Immature natural killer cell (primary cell): ENCODE measurements around the gene LOXHD1. TPM values are rescaled to one million over a fixed set of nuclear protein-coding genes. Genes with fewer than 3 reads are reported as not detected.

Experiments used
- DNase-seq, 3 donors: peaks; one replicate each; pipeline ENCODE4 v3.0.0; 2022; ENCODE audit warnings: mixed read lengths in 1 of 3
- H3K27ac Mint-ChIP-seq, 6 donors: one replicate each; pipeline ENCODE4 v1.8.0; 2020; ENCODE audit warnings: mixed read lengths in 6 of 6, mild to moderate bottlenecking in 5 of 6, inconsistent platforms in 4 of 6, moderate library complexity in 3 of 6
- H3K27me3 Mint-ChIP-seq, 3 donors: one replicate each; pipeline ENCODE4 v1.8.0; 2020 to 2021; ENCODE audit warnings: low read depth in 3 of 3, mild to moderate bottlenecking in 3 of 3, mixed read lengths in 3 of 3, moderate library complexity in 3 of 3, inconsistent platforms in 1 of 3
- H3K36me3 Mint-ChIP-seq, 3 donors: one replicate each; pipeline ENCODE4 v1.8.0; 2020; ENCODE audit warnings: mixed read lengths in 3 of 3, inconsistent platforms in 2 of 3, mild to moderate bottlenecking in 2 of 3
- H3K4me1 Mint-ChIP-seq, 2 donors: one replicate each; pipeline ENCODE4 v1.8.0; 2020; ENCODE audit warnings: inconsistent platforms in 2 of 2, mild to moderate bottlenecking in 2 of 2, mixed read lengths in 2 of 2, moderate library complexity in 1 of 2
- H3K4me3 Mint-ChIP-seq, 5 donors: one replicate each; pipeline ENCODE4 v1.8.0; 2020; ENCODE audit warnings: mild to moderate bottlenecking in 5 of 5, mixed read lengths in 5 of 5, inconsistent platforms in 3 of 5, moderate library complexity in 3 of 5
- H3K9me3 Mint-ChIP-seq, 6 donors: one replicate each; pipeline ENCODE4 v1.8.0; 2020; ENCODE audit warnings: mild to moderate bottlenecking in 6 of 6, mixed read lengths in 6 of 6, inconsistent platforms in 4 of 6, moderate library complexity in 3 of 6
- polyA plus RNA-seq, 3 donors: library from polyadenylated mRNA; unstranded; fragments of 300-500 nt; fragmentation: Illumina TruSeq; gene quantifications; one replicate each; pipeline ENCODE4 v1.2.3, GENCODE V29; 2021

LOXHD1 gene
- polyA plus RNA-seq, 3 donors from 2014 or later, result 0.07 TPM; not detected in 2

DNA sequence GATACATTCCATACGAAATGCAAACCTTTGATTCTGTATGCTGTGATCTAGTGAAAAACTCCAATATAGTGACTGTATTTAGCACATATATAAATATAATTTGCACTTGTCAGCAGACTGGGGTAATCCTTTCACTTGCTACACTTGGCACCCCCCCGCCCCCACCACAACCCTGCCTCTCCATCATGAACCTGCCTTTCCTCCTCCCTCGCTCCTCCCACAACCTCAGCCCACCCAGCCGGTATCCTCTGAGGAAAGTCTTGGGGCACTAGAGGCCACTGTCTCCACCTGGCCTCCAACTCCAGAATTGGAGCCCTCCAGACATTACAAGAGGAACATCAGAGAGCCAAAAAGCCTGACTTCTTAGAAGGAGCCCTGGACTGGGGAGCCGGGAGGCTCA, 196.3 kb downstream of the LOXHD1 start:
- H3K4me1 Mint-ChIP-seq, result peaks cover 8 to 12% of the 10 kb centered on the region in 2 donors
- H3K4me3 Mint-ChIP-seq, result no peak overlapping the region
- H3K9me3 Mint-ChIP-seq, result no peaks in the 10 kb centered on the region
- H3K27ac Mint-ChIP-seq, result peak overlapping the region in 1 of 6 donors; percentile 12
- H3K36me3 Mint-ChIP-seq, result peaks cover 4 to 33% (median 18%) of the 10 kb centered on the region in 3 donors
- DNase-seq, result no peak
- peaks cover 3 to 8% (median 4%) of the 10 kb centered on the region in 3 donors for H3K27me3 Mint-ChIP-seq

DNA sequence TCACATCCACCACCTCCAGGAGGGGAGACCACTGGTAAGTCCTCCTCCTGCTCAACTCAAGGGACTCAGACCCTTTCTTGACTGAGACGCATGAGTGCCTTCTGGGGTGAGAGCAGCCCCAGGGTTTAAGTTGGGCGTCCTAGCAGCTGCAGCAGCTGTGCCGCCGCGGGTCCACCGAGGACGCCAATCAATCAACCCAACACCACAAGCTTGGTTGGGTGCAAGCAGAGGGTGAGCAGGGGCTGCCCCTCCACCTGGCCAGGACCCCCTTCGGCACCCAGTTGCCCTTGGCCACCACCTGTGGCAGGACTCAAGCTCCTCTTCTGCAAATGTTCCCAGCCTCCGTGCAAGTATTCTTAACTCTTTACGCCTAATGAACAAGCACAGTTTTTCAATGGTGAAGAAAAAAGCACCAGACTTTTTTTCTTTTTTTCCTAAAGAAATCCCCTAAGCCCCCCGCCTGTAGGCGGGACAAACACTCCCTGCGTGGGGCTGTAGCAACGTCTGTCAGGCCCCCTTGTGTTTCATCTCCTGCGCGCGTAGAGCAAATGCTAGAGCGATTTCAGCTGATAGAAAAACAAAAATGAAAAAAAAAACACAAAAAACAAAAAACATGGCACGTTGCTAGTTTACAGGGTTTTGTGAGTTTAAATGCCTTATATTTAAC, 197.1 kb downstream of the LOXHD1 start:
- DNase-seq, result no peak
- Mint-ChIP-seq H3K36me3 (peaks cover 3 to 38% (median 18%) of the 10 kb centered on the region in 3 donors), H3K9me3 (no peaks in the 10 kb centered on the region), H3K27ac (no peak overlapping the region), H3K27me3 (peaks cover 2 to 8% (median 4%) of the 10 kb centered on the region in 3 donors), H3K4me3 (no peak overlapping the region), H3K4me1 (peaks cover 3 to 4% of the 10 kb centered on the region in 2 donors)

DNA sequence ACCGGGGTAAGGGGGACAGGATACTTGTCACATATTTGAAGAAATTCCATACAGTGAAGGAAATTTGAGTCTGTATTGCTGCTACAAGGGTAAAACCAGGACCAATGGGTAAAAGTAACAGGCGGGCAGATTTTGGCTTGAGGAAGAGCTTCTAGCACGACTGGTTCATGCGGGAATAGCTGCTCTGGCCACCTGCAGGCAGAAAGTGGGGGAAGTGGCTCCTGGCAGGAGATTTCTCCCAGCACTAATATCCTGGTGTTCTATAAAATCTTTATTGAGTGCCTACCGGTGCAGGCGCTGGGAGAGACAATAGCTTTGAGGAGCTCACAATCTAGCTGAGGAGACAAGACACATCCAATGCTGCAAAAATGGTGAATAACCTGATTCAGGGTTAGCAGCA, 198.5 kb downstream of the LOXHD1 start:
- Mint-ChIP-seq H3K4me1 (no peaks in the 10 kb centered on the region), H3K27me3 (peaks cover 2 to 8% (median 4%) of the 10 kb centered on the region in 3 donors), H3K9me3 (no peaks in the 10 kb centered on the region), H3K27ac (peak overlapping the region in 1 of 6 donors; percentile 48), H3K36me3 (peaks cover 4 to 48% (median 18%) of the 10 kb centered on the region in 3 donors), H3K4me3 (no peak overlapping the region)
- DNase-seq, result no peak

- Mint-ChIP-seq H3K9me3 (no peaks in the 10 kb centered on the region), H3K27me3 (peaks cover 1 to 8% (median 2%) of the 10 kb centered on the region in 3 donors), H3K36me3 (peaks cover 4 to 62% (median 21%) of the 10 kb centered on the region in 3 donors), H3K4me3 (no peak overlapping the region), H3K4me1 (peaks cover 0 to 5% of the 10 kb centered on the region in 2 donors), H3K27ac (no peak overlapping the region)
- DNase-seq, result no peak
These were observed 200.3 kb downstream of the LOXHD1 start for GRCh38 chr18:46456691-46457090.

DNA sequence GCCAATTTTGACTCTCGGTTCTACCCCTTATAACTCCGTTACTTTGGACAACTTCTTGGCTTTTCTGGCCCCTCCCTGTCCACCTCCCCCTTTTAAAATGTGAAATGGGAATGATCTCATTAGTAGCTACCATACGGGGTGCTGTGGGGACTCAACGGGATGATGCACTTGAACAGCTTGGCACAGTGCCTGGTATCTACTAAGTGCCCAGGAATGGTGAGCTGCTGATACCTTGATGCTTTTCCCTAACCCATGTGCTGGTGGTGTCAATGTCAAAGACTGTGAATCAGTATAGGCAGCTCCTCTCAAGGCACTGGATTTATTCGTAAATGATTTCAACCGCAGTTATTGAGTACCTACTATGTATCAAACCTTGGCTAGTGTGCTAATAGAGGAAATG, 204.2 kb downstream of the LOXHD1 start:
- Mint-ChIP-seq H3K4me3 (no peak overlapping the region), H3K9me3 (no peaks in the 10 kb centered on the region), H3K4me1 (peaks cover 20 to 29% of the 10 kb centered on the region in 2 donors), H3K36me3 (peaks cover 15 to 73% (median 29%) of the 10 kb centered on the region in 3 donors), H3K27me3 (peaks cover 0 to 2% (median 1%) of the 10 kb centered on the region in 3 donors), H3K27ac (peak overlapping the region in 1 of 6 donors; percentile 27)
- DNase-seq, result no peak

GRCh38 chr18:46449499-46449898, 207.5 kb downstream of the LOXHD1 start:
- H3K4me3 Mint-ChIP-seq, result peak overlapping the region in 1 of 5 donors; percentile 11
- H3K4me1 Mint-ChIP-seq, result peaks cover 32 to 53% of the 10 kb centered on the region in 2 donors
- H3K27ac Mint-ChIP-seq, result peak overlapping the region in 2 of 6 donors; percentile 28 to 37
- peaks cover 21 to 64% (median 27%) of the 10 kb centered on the region in 3 donors for H3K36me3 Mint-ChIP-seq
- DNase-seq, result no peak
- H3K9me3 Mint-ChIP-seq, result no peaks in the 10 kb centered on the region
- no peaks in the 10 kb centered on the region for H3K27me3 Mint-ChIP-seq

DNA sequence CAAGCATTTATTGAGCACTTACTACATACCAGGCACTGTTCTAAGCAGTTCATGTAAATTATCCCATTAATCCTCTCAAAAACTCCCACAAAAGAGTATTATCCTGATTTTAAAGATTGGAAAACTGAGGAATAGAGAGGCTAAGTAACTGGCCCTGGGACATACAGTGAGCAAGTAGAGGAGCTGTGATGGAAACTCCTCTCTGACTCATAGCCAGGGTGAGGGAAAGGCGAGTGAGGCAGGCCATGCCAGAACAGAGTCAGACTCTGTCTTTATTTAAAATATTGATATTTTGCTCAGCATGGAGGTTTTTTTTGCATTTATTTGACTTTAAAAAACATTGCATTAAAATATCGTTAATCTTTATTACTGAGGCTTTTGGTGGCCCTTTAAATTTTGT, 208.0 kb downstream of the LOXHD1 start:
- DNase-seq, result no peak
- Mint-ChIP-seq H3K4me1 (peaks cover 32 to 53% of the 10 kb centered on the region in 2 donors), H3K27ac (peak overlapping the region in 2 of 6 donors; percentile 54 to 58), H3K27me3 (no peaks in the 10 kb centered on the region), H3K9me3 (no peaks in the 10 kb centered on the region), H3K36me3 (peaks cover 17 to 61% (median 32%) of the 10 kb centered on the region in 3 donors), H3K4me3 (peak overlapping the region in 1 of 5 donors; percentile 52)

DNA sequence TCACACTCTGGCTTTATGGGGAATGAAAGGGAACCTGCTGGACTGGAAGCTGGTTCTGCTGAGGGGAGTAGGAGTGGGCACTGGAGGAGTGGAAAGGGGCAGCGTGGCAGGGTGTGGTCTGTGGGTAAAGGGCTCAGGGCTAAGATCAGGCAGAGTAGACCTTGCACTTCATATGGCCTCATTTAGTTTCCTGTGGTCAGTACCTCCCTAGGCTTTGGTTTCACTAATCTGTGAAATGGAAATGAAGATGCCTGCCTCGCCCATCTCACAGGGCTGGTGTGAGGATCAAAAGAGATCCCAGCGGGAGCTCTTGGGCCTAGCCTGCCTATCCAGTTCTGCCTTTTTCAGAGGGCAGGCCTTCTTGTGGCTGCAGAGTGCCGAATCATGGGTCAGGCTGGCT, 208.7 kb downstream of the LOXHD1 start:
- Mint-ChIP-seq H3K9me3 (peaks cover 0 to 2% (median 0%) of the 10 kb centered on the region in 6 donors), H3K27ac (peak overlapping the region in 5 of 6 donors; percentile 38 to 76 (median 58)), H3K4me1 (peaks cover 32 to 52% of the 10 kb centered on the region in 2 donors), H3K4me3 (peak overlapping the region; percentile 6 to 53 (median 51)), H3K27me3 (no peaks in the 10 kb centered on the region), H3K36me3 (peaks cover 17 to 59% (median 38%) of the 10 kb centered on the region in 3 donors)
- DNase-seq, result no peak

GRCh38 chr18:46447792-46448191, 209.2 kb downstream of the LOXHD1 start:
- Mint-ChIP-seq H3K4me1 (peaks cover 32 to 48% of the 10 kb centered on the region in 2 donors), H3K27ac (peak overlapping the region in 5 of 6 donors; percentile 41 to 79 (median 60)), H3K4me3 (peak overlapping the region in 4 of 5 donors; percentile 6 to 53 (median 52)), H3K36me3 (peaks cover 17 to 59% (median 41%) of the 10 kb centered on the region in 3 donors), H3K27me3 (no peaks in the 10 kb centered on the region), H3K9me3 (peaks cover 0 to 2% (median 0%) of the 10 kb centered on the region in 6 donors)
- DNase-seq, result no peak

- Mint-ChIP-seq H3K27ac (peak overlapping the region; percentile 5 to 79 (median 59)), H3K9me3 (peaks cover 0 to 2% (median 0%) of the 10 kb centered on the region in 6 donors)
These were observed 209.7 kb downstream of the LOXHD1 start for GRCh38 chr18:46447323-46447722.

DNA sequence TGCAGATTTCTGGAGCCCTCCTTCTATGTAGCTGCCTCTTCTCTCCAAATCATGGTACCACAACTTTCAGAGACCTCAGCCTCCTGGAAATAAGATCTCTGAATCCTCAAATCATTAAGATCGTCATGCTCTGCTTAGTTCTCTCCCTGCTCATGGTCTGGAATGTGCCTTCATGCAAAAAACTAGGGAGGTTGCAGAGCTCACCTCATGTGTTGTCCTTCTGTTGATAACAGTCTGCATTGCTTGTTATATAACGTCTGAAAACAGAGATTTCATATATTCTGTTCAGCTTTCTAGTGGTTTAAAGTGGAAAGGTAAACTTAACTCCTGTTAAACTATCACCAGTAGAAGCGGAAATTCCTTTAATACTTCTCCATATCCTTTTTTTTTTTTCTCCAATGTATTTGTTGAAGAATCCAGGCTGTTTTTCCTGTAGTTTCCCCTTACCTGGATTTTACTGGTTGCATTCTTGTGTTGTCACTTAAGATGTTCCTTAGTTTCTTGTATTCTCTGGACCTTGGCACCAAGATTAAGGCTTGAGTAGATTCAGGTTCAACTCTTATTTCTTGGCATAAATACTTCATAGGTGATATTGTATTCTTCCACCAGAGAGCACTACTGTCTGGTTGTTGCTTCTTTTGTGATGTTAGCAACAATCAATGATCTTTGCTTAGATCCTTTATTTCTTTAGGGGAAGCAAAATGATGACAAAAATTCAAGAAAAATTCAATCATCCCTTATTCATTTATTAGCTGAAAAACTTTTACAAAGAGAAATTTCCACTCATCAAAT, 211.3 kb downstream of the LOXHD1 start:
- DNase-seq, result no peak
- H3K27ac Mint-ChIP-seq, result peak overlapping the region in 2 of 6 donors; percentile 6 to 57
- no peak overlapping the region for H3K4me3 Mint-ChIP-seq
- peaks cover 0 to 2% (median 0%) of the 10 kb centered on the region in 6 donors for H3K9me3 Mint-ChIP-seq
- peaks cover 17 to 47% (median 46%) of the 10 kb centered on the region in 3 donors for H3K36me3 Mint-ChIP-seq
- peaks cover 32 to 51% of the 10 kb centered on the region in 2 donors for H3K4me1 Mint-ChIP-seq
- H3K27me3 Mint-ChIP-seq, result no peaks in the 10 kb centered on the region

More at GRCh38 chr18:46447323-46447722, 209.7 kb downstream of the LOXHD1 start:
- Mint-ChIP-seq H3K36me3 (peaks cover 17 to 58% (median 43%) of the 10 kb centered on the region in 3 donors), H3K4me1 (peaks cover 32 to 48% of the 10 kb centered on the region in 2 donors), H3K4me3 (no peak overlapping the region), H3K27me3 (no peaks in the 10 kb centered on the region)
- DNase-seq, result no peak

GRCh38 chr18:46439037-46439436, 218.0 kb downstream of the LOXHD1 start:
- H3K9me3 Mint-ChIP-seq, result peaks cover 0 to 2% (median 0%) of the 10 kb centered on the region in 6 donors
- no peak for DNase-seq
- H3K27me3 Mint-ChIP-seq, result peaks cover 0 to 4% (median 1%) of the 10 kb centered on the region in 3 donors
- H3K4me3 Mint-ChIP-seq, result no peak overlapping the region
- H3K36me3 Mint-ChIP-seq, result peaks cover 4 to 27% (median 18%) of the 10 kb centered on the region in 3 donors
- H3K4me1 Mint-ChIP-seq, result peaks cover 19 to 38% of the 10 kb centered on the region in 2 donors
- peak overlapping the region in 3 of 6 donors; percentile 37 to 76 (median 37) for H3K27ac Mint-ChIP-seq

- peaks cover 0 to 4% (median 1%) of the 10 kb centered on the region in 3 donors for H3K27me3 Mint-ChIP-seq
- no peak for DNase-seq
- H3K9me3 Mint-ChIP-seq, result no peaks in the 10 kb centered on the region
- H3K4me1 Mint-ChIP-seq, result peaks cover 24 to 42% of the 10 kb centered on the region in 2 donors
- H3K4me3 Mint-ChIP-seq, result no peak overlapping the region
- H3K27ac Mint-ChIP-seq, result peak overlapping the region in 2 of 6 donors; percentile 4 to 80
- peaks cover 4 to 15% (median 11%) of the 10 kb centered on the region in 3 donors for H3K36me3 Mint-ChIP-seq
These were observed 220.0 kb downstream of the LOXHD1 start for GRCh38 chr18:46437061-46437460.
